ENCODE results near the gene METAP1.
A peak's percentile ranks its signal among the peaks of the same experiment; 100 is the strongest.
"Not testable (repeated sequence)": the region's sequence is repeated elsewhere in the genome, so short reads cannot be mapped to it uniquely, and the experiment has no call there.

Gene METAP1

DNA sequence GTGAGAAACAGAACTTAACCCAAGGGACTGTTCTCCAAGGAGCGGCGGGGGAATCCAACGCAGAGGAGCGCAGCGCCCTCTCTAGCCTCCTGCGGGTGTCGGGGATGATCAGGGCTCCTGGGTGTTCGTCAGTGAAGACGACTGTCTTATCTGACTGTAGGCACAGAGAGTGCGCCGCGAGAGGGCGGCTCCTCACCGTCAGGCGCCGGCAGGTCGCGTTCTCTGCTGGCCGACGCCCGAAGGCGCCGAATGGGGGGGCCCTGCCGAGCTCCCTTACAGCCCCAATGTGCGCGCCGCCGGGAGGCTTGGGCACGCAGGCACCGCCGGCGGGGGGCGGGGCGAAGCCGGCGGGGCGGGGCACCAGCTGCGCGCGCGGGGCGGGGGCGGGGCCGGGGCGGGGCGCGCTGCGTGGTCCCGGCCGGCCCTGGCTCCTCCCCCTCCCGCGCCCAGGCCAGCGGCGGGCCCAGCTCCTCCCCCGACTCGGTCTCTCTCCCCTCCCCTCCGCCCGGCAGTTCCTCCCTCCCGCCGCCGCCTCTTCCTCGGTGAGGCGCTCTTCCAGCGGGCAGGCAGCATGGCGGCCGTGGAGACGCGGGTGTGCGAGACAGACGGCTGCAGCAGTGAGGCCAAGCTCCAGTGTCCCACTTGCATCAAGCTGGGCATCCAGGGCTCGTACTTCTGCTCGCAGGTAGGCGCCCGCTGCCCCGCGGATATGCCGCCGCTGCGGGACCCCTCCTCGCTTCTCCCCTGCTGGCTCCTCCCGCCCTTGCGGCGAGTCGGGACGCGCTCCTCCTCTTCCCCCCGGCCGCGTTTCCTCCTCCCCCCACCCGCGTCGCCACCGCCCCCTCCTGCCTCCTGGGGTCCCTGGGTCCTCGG is at the start of gene METAP1:
TSS of gene METAP1 (plus strand) at position 539 of the 873 bp plus-strand sequence. CDS start at position 572, 33 bp downstream.
- DNase-seq = peak; percentile 96 to 98 (median 97)

DNA sequence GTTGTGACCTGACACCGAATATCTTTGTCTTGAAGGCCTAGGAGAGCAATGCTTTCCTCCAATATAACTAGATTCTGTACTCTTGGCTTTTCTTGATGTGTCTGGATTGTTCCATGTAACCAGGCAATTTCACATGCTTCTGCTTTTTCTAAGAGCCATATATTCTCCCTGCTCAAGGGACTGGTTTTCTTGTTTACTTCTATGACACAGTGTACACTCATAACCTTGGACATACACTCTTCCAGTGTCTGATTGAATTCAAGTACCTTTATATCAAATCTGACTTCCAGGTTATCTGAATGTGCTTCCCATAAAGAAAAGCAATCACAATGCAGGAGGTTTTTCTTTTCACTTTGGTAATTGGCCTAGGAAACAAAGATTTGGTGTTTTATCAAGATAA is 49.2 kb upstream of the METAP1 start:
- DNase-seq = no peak

DNA sequence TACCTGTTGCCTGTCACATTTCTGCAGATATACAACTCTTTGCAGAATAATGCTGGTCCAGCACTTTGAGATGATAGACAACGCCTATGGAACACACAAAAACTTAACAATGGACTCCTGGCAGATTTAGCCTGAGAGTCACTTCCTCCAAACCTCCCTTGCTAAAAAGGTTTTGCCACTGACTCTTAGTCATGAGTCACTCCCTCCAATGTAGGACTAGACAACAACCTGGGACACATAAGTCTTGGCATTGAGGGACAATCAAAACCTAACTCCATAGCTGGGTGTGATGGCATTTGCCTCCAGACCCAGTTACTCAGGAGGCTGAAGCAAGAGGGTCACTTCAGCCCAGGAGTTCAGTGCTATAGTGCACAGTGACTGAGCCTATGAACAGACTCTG is 44.6 kb upstream of the METAP1 start:
- DNase-seq = peak in 2 of 3 donors; percentile 8 to 24

DNA sequence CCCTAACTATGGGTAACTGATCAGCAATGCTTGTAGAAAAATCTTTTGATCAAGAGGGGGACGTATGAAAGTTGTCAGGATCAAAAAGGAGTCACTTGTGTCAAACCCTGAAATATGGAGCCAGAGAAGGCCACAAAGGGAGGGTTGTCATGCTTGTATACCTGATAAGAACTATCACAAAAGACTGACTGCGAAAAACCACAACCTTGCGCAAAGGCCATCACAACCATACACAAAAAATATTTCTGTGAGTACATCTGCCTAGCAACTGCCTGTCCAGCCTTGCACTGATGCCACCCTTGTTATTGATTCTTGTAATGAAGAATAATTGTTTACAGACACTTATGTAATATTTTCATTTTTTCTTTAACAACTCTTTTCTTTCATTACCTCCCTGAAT is 43.8 kb upstream of the METAP1 start:
- DNase-seq = no peak

DNA sequence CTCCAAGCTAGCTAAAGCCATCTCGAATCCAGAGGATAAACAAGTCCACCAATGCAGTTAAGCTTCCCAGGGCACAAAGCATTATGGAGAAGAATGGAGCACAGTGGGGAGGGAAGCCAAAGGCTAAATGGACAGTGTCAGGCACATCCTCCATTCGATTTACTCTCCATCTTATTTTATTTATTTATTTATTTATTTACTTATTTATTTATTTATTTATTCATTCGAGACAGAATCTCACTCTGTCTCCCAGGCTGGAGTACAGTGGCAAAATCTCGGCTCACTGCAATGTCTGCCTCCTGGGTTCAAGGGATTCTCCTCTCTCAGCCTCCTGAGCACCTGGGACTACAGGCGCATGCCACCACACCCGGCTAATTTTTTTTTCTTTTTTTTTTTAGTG is 40.3 kb upstream of the METAP1 start:
- no peak for DNase-seq

DNA sequence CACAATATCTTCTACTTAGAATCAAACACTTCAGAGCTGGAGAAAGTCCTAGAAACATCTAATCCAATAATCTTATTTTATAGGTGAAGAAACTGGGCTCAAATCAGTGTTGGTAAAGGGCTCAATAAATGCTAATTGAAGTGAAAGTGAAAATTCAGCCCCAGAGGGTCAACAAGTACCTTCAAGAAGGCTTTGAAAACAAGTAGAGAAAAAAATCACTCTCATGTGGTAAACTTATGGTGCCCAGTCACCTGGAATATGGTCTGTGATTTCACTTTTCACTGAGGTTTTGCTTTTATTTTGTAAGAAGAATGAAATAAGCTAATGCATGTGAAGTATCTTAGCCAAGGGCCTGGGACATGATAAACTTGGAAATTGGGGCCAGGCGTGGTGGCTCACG is 37.5 kb upstream of the METAP1 start:
- DNase-seq = no peak

DNA sequence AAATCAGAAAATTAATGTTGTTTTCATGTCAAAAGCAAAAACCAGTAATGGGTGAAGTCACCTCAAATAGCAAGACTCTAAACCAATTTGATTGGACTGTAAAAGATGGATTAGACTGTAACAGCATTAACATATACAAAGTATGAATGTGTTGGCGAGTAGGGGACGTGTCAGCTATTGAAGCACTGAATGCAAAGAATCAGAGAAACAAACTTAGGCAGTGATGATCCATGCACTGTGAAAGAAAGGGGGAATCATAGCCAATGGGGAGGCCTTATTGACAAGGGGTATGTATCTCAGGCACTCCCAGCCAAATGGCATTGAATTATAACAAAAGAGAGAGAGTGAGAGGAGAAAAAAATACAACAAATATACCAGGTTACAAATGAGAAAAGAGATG is 36.1 kb upstream of the METAP1 start:
- DNase-seq = no peak

DNA sequence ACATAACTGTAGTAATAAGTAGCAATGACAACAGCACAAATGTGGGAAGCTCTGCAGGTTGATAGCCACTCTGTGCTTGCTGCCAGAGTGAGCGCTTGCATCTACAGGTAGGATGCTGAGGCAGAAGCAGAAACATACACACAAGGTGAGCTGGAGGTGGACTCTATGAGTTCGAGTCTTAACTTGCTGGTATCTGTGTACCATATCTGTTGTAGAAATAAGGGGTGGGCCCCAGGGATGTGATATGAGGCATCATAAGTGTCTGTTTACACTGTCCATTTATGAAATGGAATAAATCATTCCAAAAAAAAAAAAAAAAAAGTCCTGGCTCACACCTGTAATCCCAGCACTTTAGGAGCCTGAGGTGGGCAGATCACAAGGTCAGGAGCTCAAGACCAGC is 33.8 kb upstream of the METAP1 start:
- DNase-seq = no peak

DNA sequence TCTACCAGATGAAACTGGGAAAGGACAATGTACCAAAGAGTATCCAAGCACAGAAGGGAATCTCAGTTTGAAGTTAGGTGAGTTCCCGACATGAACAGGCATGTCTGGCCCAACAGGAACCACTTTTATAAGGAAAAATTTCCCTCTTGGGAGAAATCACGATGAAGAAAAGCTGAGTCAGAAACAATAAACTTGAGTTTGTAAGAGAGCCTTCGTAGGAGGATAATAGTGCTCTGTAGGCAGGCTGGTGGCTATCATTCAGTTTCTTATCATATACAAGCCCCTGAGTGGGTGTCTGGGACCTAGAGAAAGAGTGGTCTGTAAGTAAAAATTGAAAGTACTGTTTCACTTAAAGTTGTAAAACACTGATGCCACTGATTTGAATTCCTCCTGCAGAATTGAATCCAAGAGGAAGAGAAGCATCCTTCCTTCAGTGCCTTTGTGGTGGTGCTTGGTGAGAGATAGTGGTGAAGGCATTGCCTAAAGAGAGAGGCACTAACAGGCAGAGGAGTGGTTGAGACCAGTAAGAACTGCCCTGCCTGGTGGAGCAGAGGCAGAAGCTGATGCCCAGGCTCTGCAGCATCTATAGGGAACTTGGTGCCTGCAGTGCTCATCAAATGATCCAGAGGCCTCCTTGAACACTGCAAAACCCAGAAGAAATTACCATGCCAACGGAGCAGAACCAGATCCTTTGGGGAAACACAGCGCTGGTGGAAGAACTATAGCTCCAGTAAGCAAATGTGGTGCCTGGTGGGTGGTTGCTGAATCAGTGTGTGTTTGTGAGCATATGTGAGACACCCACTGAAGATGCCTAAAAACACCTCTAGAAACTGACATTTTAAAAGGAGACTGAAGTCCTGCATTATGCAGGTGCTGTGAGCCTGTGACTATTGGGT is 31.7 kb upstream of the METAP1 start:
- DNase-seq = no peak

DNA sequence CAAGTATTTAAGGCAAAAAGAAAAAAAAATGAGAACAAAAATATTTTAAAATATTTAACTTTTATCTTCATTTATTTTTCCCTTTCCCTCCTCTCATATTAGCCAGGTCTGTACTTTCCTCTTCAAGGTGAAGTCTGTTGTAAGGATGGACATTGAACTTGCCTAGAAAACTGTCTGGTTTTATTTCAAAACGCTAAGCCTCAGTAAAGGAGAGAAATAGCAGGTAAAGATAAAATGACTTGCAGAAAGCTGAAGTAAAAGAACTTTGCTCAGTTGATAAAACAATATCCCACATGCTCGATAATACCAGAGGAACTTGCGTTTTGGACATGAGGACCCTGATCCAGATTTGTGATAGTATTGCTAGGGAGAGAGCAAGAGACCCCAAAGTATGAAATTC is 28.6 kb upstream of the METAP1 start:
- DNase-seq = no peak

DNA sequence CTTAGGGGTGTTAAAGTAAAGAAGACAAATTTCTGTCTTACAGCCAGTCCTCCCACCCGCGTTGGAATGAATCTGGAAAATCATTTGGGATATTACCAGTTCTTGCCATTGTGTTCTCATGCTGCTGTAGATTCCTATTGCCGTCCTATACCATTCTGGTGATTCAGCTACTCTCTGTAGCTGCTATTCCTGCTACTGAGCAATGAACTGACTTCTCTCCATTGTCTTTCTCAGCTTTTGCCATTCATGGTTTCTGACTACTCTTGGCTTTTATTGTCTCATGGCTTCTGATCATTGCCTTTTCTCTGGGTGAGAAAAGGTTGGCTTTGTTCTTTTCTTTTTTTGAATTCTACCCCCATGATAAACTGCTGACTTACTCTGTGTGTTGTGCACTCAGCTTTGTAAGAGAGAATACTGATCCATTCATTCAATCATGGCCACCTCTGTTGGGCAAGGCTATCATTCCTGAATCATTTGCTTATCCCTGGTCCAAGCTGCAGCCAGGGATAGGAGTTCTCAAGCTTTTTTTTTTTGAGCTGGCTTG is 27.7 kb upstream of the METAP1 start:
- DNase-seq = no peak

DNA sequence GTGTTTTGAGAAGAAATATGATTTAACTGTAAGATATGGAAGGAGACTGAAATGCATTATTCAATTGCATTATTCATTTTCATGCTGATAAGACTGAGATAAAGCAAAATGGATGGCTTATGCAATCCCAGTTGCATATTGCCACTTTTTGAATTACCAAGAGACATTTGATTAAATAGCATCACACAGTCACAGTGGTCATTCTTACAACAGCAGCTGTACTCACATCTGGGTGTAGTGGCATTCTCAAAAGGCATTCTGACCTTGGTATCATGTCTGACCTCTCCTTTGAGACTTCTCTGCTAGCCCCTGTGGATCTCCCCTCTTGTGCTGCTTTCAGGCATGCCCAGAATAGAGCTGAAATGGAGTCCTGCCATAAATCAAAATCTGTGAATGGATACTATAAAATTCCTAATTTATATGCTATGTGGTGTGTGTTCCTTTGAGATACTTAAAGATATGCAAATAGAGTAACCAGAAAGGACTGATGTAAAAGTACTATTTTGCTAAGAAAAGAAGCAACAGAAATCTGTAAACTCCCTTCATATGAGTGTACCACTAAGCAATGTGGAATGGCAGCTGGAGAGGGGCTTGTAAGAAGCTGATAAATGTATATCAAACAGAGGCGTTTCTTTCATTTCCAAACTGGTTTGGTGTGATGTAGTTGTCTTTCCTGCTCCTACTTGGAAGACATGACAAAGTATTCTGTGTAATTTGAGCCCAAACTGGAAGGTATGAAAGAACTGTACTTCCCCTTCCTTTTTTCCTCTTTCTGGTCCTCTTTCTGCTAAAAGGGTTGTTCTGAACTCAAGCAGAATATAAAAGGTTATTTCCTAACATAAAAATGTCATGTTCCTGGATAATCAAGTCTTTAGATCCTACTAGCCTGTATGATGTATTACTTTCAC is 25.4 kb upstream of the METAP1 start:
- peak in 2 of 3 donors; percentile 22 to 25 for DNase-seq

DNA sequence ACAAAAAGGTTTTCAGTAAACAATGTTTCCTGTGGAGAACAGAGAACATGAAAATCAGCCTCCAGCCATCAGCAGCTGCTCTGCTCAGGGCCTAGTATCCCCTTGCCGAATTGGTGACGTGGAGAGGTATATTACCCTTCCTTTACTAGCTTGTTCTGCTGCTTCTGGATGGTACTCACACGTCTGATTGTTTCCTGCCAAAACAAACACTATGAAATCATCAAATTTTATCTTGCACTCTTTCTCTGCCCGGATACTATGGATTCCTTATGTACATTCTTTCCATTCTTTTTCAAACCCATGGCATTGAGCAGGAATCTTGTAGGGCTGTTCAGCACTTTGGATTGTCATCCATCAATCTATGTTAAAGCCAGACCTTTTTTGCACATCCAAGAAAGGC is 18.8 kb upstream of the METAP1 start:
- DNase-seq = no peak

DNA sequence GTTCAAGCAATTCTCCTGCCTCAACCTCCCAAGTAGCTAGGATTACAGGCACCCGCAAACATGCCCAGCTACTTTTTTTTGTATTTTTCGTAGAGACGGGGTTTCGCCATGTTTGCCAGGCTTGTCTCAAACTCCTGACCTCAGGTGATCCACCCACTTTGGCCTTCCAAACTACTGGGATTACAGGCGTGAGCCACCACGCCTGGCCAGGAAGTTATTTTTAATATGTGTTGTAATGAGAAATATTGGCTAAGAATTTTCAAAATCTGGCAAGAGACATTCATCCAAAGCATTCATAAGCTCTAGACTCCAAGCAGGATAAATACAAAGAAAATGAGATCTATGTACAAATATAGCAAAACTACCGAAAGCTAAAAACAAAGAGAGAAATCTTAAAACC is 18.0 kb upstream of the METAP1 start:
- DNase-seq = no peak

DNA sequence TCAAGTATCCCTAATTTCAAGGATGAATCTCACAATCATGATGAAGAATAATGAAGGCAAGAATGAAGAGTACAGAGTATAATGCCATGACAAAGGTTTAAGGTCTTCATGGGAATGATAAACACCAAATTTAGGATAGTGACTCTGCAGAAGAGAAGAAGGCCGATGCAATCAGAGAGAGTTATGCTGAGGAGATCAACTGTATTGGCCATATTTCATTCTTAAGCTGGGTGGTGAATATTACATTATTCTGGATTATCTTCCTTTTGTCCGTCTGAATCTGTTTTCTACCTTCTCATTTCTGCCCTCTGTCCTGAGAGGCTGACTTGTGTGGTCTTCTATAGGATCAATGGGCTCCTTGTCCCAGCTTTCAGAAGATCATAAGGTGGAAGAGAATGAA is 7.8 kb upstream of the METAP1 start:
- DNase-seq = no peak

DNA sequence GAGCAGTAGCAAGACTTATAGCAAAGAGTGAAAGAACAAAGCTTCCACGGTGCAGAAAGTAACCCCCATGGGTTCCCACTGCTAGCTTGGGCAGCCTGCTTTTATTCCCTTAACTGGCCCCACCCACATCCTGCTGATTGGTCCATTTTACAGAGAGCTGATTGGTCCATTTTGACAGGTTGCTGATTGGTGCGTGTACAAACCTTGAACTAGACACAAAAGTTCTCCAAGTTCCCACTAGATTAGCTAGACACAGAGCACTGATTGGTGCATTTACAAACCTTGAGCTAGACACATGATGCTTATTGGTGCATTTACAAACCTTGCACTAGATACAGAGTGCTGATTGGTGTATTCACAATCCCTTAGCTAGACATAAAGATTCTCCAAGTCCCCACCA is 2.7 kb upstream of the METAP1 start:
- not testable (repeated sequence) for DNase-seq

DNA sequence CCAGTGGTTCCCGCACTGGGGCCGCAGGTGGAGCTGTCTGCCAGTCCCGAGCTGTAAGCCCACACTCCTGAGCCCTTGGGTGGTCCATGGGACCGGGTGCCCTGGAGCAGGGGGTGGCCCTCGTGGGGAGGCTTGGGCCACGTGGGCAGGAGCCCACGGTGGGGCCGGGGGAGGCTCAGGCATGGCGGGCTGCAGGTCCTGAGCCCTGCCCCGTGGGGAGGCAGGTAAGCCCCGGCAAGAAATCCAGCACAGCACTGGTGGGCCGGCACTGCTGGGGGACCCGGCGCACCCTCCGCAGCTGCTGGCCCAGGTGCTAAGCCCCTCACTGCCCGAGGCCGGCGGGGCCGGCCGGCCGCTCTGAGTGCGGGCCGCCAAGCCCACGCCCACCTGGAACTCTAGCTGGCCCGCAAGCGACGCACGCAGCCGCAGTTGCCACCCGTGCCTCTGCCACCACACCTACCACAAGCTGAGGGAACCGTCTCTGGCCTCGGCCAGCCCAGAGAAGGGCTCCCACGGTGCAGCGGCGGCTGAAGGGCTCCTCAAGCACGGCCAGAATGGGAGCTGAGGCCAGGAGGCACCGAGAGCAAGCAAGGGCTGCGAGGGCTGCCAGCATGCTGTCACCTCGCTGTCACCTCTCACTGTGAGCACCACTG is 2.0 kb upstream of the METAP1 start:
- DNase-seq = no peak

DNA sequence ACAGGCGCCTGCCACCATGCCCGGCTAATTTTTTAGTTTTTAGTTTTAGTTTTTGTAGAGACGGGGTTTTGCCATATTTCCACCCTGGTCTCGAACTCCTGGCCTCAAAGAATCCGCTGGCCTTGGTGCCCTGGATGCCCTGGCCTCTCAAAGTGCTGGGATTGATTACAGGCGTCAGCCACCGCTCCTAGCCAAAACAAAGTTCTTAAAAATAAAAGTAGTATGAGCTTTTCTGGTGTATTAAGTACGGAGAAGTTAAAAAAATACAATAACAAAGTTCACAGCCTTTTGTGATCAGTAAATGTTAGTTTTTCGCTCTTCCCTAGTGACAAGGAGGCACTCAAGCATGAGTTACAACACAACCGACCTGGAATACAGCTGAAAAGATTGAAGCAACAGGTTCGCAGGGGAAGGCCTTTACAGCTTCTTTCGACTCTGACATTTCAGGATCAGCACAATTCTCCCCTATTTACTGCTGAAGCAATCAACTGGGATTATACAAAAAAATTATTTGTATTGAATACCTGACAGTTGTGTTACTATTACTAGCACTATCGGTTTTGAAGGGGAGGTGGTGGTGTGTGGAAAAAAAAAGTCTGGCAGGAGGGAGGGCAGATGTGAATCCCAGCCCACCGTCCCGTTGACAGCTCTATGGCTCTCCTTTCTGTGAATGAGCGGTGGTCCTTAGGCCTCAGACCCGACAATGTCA is 893 bp upstream of the METAP1 start:
- peak in 2 of 3 donors; percentile 7 to 20 for DNase-seq

DNA sequence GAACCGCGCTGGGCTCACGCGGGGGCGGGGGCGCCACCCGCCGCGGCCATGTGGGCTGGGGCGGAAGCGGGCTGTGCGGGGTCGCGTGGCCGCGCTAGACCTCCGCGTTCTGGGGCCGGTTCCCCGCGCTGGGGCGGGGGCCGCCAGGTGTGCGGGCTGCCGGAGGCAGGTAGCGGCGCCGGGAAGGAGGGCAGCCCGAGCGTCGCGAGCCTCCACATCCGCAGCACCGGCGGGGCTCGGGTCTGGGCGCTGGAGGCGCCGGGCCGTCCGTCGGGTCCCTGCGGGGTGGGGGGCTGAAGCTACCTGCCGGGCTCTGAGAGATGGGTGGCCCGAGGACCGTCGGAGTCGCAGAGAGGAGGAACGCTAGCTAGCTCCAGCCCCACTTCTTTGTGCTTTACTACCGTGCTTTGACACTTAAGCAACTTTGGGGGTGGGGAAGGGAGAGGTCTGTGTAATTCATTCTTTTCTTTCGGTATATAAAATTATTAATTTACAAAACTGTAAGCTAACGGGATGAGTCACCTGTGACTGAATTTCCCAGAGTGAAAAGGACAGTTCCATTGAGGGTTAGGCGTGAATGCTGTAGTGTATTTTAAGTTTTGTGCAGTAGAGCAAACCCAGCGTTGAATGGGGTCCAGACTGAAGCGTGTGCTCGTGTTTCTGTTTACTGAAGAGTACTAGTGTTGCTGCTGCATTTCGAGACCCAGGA is 689 bp downstream of the METAP1 start:
- peak; percentile 29 to 36 (median 31) for DNase-seq

DNA sequence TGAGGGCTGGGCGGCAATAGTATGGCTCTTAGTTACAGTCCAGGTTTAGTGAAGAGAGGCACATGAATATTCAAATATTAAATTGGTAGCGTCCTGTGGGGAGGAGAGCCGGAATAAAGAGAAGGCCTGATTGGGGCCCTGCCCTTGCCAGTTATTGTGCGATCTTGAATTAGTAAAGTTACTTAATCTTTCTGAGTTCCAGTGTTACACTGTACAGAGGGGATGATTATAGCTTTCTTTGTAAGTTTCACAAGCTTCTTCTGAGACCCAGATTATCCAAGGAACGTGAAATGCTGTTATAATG is 1.2 kb downstream of the METAP1 start:
- DNase-seq = no peak

DNA sequence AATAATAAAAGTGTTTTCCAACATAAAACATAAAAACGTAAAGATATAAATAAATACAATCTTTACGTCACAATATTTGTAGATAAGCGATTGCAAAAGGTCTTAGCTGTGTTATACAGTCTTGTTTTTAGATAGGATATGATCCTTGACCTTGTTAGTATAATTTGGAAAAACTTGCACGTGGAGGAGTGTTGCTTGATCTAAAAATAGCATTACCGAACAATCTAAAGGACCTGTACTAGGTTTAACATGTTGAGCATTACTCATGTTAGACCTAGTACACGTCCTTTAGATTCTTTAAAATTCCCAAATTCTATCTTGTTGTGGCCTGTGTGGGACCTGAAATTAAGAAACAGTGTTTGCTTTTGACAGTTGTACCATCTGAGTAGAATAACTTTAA is 1.6 kb downstream of the METAP1 start:
- no peak for DNase-seq

Measured in suppressor macrophage treated with lipopolysaccharide for 1 hour (primary cell).